Measurements from ENCODE around the gene EGFL6.

GRCh38 chrX:13545726-13546125 lies 23.7 kb upstream of the EGFL6 start:
- TF ChIP-seq CTCF (IDR thresholded peaks at IDR 0.05) (no peak), POLR2A (IDR thresholded peaks at IDR 0.05) (no peak)
